Raji (cell line): ENCODE data around the gene LSR.

ENCODE experiments used
- POLR2A ChIP-seq: IDR thresholded peaks from 2 replicates; pipeline ENCODE4 v1.6.1; 2011; ENCODE audit warnings: low read depth, low read length, control low read depth; ENCODE audit not compliant: insufficient read depth

The LSR gene

DNA sequence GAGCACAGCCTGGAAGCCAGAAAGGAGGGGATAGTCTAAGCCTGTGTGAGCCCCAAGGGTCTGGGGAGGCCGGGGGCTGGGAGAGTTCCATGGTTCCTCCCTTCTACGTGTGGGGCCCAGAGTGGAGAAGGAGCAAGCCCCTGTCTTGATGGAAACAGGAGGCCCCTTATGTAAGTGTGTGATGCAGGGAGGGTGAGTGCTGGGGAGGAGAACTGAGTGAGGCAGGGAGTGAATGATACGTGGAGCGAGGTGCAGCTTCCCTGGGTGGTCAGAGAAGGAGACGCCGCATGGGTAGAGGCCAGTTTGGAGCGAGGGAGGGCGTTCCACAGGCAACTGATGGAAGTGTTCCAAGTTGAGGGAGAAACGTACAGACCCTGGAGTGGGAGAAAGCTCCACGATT, 59.1 kb downstream of the LSR start:
- no peak for TF ChIP-seq POLR2A

DNA sequence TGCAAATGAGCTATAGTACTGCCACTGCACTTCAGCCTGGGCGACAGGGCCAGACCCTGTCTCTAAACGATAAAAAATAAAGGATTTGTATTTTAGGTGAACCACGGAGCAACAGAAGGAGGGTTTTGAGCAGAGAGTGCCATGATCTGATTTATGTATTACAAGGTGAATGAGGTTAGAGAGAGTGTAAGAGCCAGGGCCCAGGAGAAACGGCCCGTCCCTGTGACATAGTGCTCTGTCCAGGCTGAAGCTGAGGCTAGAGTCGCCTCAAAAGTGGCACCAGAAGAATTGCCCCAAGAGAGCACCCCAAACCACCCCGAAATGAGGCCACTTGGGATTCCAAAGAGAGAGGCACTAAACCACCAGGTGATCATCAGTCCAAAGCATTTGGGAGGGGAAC, 60.1 kb downstream of the LSR start:
- TF ChIP-seq POLR2A, result no peak

DNA sequence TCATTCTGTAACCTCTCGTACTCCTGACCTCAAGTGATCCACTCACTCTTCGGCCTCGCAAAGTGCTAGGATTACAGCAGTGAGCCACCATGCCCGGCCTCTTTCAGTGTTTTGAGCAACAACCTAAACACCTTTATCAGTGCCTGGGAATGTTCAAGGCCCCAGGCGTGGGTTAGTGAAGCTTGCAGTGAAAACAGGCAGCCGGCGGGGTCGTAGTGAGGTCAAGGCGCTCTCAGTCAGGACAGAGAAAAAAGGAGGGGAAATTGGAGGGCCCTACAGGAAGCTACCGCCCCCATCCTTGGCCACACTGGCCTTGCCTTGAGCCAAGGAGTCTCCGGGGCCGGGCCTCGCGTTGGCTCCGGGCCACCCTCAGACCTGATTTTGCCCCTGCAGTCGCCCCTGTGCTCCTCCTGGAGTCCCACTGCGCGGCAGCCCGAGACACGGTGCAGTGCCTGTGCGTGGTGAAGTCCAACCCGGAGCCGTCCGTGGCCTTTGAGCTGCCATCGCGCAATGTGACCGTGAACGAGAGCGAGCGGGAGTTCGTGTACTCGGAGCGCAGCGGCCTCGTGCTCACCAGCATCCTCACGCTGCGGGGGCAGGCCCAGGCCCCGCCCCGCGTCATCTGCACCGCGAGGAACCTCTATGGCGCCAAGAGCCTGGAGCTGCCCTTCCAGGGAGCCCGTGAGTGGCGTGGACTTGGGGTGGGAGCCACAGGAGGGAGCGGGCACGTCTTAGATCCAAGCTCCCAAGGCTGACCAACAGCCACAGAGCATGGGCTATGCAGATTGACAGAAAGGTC, 60.9 kb downstream of the LSR start:
- no peak for TF ChIP-seq POLR2A

DNA sequence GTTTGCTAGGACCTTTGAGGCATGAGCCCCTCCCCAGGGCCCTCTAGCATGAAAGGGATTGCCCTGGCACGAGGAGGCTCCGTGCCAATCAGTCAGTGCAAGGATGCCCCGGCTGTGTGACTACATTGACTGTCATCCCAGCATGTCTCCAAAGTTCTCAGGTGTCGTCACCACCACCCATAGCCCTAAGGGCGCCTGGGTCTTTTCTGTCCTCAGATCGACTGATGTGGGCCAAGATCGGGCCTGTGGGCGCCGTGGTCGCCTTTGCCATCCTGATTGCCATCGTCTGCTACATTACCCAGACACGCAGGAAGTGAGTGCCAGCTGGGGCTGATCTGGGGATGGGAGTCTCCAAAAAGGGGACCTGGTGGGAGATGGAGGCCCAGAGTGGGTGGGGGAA, 61.5 kb downstream of the LSR start:
- TF ChIP-seq POLR2A, result no peak

DNA sequence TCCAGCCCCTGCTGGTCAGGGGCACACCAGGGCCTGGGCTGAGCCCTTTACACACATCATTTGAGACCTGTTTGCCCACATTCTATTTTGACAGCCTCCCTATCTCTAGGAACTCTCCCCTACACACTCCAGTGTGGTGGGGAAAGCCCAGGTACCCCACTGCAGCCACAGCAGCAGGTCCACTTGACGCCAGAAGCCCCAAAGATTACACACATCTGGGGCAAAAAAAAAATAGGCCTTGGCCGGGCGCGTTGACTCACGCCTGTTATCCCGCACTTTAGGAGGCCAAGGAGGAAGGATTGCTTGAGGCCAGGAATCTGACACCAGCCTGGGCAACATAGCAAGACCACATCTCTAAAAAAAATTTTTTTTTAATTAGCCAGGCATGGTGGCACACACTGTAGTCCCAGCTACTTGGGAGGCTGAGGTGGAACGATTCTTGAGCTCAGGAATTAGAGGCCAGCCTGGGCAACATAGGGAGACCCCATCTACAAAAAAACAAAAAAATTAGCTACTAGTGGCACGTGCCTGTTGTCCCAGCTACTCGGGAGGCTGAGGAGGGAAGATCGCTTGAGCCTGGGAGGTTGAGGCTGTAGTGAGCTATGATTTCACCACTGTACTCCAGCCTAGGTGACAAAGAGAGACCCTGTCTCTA, 62.1 kb downstream of the LSR start:
- TF ChIP-seq POLR2A, result no peak

DNA sequence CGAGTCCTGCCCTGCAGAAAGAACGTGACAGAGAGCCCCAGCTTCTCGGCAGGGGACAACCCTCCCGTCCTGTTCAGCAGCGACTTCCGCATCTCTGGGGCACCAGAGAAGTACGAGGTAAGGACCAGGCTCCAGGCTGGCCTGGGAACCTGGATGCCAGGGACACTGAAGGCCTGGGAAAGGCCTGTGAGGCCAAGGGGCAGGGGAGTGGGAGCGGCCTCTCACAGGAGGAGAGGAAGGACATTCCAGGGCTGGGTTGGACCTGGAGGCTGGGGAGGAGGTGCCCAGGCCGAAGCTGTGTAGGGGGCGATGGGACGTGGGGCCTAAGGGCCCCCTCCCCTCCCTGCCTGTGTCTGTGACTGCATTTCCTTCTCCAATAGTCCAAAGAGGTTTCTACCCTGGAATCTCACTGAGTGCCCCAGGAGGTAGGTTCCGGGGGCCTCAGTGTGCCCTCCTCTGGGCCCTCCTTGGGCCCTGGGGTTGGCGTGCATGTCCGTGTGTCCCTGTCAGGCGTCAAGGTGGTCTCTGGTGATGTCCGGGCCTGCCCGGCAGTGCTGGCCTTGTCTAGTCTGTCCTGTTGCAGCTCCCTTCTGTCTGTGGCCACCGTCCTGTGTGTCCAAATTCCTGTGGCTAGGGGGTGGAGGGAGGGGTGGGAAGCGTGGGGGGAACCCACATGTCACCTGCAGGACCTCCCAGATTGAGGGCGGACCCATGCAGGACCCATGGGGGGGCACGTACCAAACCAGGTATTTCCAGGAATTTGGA, 63.3 kb downstream of the LSR start:
- no peak for TF ChIP-seq POLR2A

- TF ChIP-seq POLR2A, result no peak
Measured at GRCh38 chr19:35313587-35313986, 64.8 kb downstream of the LSR start.

GRCh38 chr19:35314031-35314430, 65.2 kb downstream of the LSR start:
- TF ChIP-seq POLR2A, result no peak

DNA sequence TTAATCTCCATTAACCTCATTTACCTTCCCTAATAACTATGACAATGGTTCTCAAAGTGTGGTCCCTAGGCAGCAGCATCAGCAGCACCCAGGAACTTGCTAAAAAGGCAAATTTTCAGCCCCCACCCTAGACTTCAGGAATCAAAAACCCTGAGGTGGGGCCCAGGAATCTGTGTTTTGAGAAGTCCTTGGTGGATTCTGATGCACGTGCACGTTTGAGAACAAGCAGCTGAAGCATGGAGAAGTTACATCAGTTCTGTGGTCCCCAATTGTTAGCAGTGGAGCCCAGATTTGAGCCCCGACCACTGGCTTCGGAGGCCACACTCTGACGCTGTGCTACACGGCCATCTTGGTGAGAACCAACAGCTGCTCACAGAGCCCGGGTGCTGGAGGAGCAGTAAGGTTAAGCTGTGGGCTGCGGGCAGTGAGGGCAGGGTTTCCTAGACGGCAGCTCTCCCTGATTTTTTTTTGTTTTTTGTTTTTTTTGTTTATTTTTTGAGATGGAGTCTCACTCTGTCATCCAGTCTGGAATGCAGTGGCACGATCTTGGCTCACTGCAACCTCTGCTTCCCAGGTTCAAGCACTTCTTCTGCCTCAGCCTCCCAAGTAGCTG, 66.2 kb downstream of the LSR start:
- TF ChIP-seq POLR2A, result no peak

- no peak for TF ChIP-seq POLR2A
Measured at GRCh38 chr19:35315883-35316282, 67.1 kb downstream of the LSR start.

DNA sequence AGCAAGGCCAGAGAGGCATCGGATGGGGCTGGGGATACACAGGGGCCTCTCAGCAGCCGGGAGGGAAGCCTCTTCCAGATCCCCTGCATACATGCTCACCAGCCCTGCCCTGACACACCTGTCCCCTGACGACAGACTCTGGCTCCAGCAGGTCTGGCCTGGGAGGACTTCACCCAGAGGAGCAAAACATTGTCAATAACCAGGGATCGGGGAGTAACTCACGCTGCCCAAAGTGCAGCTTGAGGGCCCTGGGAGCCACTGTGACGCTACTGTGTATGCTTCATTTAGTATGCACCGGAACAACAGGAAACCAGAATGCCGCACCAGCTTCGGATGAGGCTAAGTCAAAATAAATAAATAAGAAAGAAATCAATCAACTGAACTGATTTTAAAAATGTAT, 67.8 kb downstream of the LSR start:
- TF ChIP-seq POLR2A, result no peak
